ENCODE results near the gene RAD51B. TPM values are rescaled to one million over a fixed set of nuclear protein-coding genes. Genes with fewer than 3 reads are reported as not detected.

Gene RAD51B
- total RNA-seq, 4 donors from 2014 or later = 5.0 to 31.8 (median 20.6) TPM

DNA sequence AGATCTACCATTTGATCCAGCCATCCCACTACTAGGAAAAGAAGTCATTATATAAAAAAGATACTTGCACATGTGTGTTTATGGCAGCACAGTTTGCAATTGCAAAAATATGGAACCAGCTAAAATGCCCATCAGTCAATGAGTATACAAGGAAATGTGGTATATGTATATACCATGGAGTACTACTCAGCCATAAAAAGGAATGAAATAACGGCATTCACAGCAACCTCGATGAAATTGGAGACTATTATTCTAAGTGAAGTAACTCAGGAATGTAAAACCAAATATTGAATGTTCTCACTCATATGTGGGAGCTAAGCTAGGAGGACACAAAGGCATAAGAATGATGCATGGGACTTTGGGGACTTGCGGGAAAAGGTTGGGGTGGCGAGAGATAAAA is 402.6 kb downstream of the RAD51B start:
- H3K27ac ChIP-seq = no peak overlapping the region
- DNase-seq = no peak
- no peak for TF ChIP-seq EP300 (IDR thresholded peaks at IDR 0.05; ENCODE audit: low read depth)
- TF ChIP-seq, protein P1, sequence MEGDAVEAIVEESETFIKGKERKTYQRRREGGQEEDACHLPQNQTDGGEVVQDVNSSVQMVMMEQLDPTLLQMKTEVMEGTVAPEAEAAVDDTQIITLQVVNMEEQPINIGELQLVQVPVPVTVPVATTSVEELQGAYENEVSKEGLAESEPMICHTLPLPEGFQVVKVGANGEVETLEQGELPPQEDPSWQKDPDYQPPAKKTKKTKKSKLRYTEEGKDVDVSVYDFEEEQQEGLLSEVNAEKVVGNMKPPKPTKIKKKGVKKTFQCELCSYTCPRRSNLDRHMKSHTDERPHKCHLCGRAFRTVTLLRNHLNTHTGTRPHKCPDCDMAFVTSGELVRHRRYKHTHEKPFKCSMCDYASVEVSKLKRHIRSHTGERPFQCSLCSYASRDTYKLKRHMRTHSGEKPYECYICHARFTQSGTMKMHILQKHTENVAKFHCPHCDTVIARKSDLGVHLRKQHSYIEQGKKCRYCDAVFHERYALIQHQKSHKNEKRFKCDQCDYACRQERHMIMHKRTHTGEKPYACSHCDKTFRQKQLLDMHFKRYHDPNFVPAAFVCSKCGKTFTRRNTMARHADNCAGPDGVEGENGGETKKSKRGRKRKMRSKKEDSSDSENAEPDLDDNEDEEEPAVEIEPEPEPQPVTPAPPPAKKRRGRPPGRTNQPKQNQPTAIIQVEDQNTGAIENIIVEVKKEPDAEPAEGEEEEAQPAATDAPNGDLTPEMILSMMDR (IDR thresholded peaks at IDR 0.05) = no peak
- TF ChIP-seq POLR2AphosphoS5 (IDR thresholded peaks at IDR 0.05) = no peak
- TF ChIP-seq POLR2A (IDR thresholded peaks at IDR 0.05) = no peak
- intact Hi-C loops (cut with DNase I; ENCODE audit: low total_unique reads) = no loop called here
- no peaks in the 10 kb centered on the region for H3K36me3 ChIP-seq
- H3K9me3 ChIP-seq = peaks cover 0 to 3% of the 10 kb centered on the region in 2 donors
- H3K4me3 ChIP-seq = no peak overlapping the region
- in situ Hi-C loops (cut with MboI; ENCODE audit: low pct_ligation_motif_present in 1 of 4, low pct_unique_long_range_greater_than_20kb in 1 of 4, low sequenced_read_pairs in 3 of 4) = no loop called here
- H3K4me1 ChIP-seq = peaks cover 0 to 9% (median 0%) of the 10 kb centered on the region in 4 donors
- H3K27me3 ChIP-seq = no peaks in the 10 kb centered on the region
- 95 to 100% methylated on average over 4 of the region's 4 CpGs for WGBS, 2 donors (ENCODE audit: low coverage in 1 of 2)

DNA sequence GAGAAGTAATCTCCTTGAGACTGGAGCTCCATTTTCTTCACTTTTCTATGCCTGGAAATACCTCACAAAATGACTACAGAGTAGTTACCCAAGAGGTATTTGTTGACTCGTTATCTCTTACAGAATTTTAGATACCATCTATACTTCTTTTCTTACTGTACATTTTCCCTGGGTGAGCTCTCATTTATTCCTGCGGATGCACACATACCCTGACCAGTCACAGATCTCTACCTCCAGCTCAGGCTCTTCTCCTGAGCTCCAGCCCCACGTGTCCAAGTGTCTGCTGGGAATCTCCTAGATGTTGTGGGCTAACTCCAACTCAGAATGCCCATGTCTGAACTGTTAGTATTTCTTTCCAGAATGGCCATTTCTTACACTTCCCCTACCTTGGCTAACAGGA is 403.1 kb downstream of the RAD51B start:
- in situ Hi-C loops (cut with MboI; ENCODE audit: low pct_ligation_motif_present in 1 of 4, low pct_unique_long_range_greater_than_20kb in 1 of 4, low sequenced_read_pairs in 3 of 4) = no loop called here
- peaks cover 0 to 3% of the 10 kb centered on the region in 2 donors for H3K9me3 ChIP-seq
- H3K27ac ChIP-seq = no peak overlapping the region
- no peaks in the 10 kb centered on the region for H3K27me3 ChIP-seq
- no peaks in the 10 kb centered on the region for H3K36me3 ChIP-seq
- 88 to 100% methylated on average over 2 to 3 of the region's 3 CpGs for WGBS, 2 donors (ENCODE audit: low coverage in 1 of 2)
- H3K4me1 ChIP-seq = peaks cover 0 to 9% (median 0%) of the 10 kb centered on the region in 4 donors
- DNase-seq = no peak
- H3K4me3 ChIP-seq = no peak overlapping the region
- TF ChIP-seq, protein P1 (IDR thresholded peaks at IDR 0.05) = no peak
- intact Hi-C loops (cut with DNase I; ENCODE audit: low total_unique reads) = no loop called here

DNA sequence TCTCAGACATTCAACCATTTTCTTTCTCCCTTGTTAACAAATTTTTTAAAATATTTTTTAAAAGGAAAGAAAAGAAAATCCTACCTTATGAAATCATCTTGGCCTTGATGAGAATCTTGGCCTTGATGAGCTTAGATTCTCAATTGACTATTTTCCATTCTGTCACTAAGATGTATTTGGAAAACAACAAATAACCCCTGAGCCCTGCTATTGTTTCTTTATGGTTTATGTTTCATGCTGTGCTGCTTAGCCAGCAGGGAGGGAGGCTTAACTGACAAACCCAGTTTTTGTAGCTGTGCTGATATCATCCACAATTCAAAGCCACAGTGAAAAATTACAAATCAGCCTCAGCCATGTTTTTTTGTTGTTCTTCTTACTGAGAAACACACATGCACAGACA is 404.1 kb downstream of the RAD51B start:
- intact Hi-C loops (cut with DNase I; ENCODE audit: low total_unique reads) = no loop called here

DNA sequence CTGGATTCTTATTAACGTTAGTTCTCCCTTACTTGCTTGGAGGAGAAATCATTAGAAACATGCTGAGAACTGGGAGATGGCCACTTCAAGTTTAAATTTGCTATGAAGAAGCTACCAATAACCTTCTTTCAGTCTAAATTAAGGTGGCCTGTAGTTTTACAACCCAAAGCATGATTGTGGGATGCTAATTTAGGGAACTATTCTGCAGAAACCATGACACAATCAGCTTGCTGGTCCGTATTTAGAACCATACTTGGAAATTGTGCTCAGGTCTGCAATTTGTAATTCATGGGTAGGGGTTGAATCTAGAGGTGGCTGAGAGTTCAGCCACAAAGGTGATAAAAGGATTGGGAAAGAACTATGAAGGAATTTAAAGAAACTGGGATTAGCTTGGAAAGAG is 405.7 kb downstream of the RAD51B start:
- no peak for DNase-seq
- Histone ChIP-seq H3K27ac (no peak overlapping the region), H3K9me3 (peaks cover 0 to 3% of the 10 kb centered on the region in 2 donors), H3K27me3 (no peaks in the 10 kb centered on the region), H3K36me3 (no peaks in the 10 kb centered on the region), H3K4me1 (peaks cover 0 to under 1% (median 0%) of the 10 kb centered on the region in 4 donors), H3K4me3 (no peak overlapping the region)
- in situ Hi-C loops (cut with MboI; ENCODE audit: low pct_ligation_motif_present in 1 of 4, low pct_unique_long_range_greater_than_20kb in 1 of 4, low sequenced_read_pairs in 3 of 4) (loop anchor here in 1 of 4 donors (25.0 kb wide), 2 partner anchors 288 to 587 kb away; no protein-coding TSS in a partner anchor), intact Hi-C loops (cut with DNase I; ENCODE audit: low total_unique reads) (no loop called here)
- TF ChIP-seq EP300 (IDR thresholded peaks at IDR 0.05; ENCODE audit: low read depth) (no peak), POLR2A (IDR thresholded peaks at IDR 0.05) (no peak), POLR2AphosphoS5 (IDR thresholded peaks at IDR 0.05) (no peak)
- TF ChIP-seq, protein P1 (IDR thresholded peaks at IDR 0.05) = no peak
- 93 to 100% methylated on average over 1 to 2 of the region's 2 CpGs for WGBS, 2 donors (ENCODE audit: low coverage in 1 of 2)

More for the DNA sequence above, 404.1 kb downstream of the RAD51B start:
- Histone ChIP-seq H3K4me3 (no peak overlapping the region), H3K27ac (no peak overlapping the region), H3K27me3 (no peaks in the 10 kb centered on the region), H3K4me1 (no peaks in the 10 kb centered on the region), H3K9me3 (peaks cover 0 to 3% of the 10 kb centered on the region in 2 donors), H3K36me3 (no peaks in the 10 kb centered on the region)
- TF ChIP-seq POLR2AphosphoS5 (IDR thresholded peaks at IDR 0.05) = no peak
- in situ Hi-C loops (cut with MboI; ENCODE audit: low pct_ligation_motif_present in 1 of 4, low pct_unique_long_range_greater_than_20kb in 1 of 4, low sequenced_read_pairs in 3 of 4) = no loop called here
- no peak for DNase-seq

DNA sequence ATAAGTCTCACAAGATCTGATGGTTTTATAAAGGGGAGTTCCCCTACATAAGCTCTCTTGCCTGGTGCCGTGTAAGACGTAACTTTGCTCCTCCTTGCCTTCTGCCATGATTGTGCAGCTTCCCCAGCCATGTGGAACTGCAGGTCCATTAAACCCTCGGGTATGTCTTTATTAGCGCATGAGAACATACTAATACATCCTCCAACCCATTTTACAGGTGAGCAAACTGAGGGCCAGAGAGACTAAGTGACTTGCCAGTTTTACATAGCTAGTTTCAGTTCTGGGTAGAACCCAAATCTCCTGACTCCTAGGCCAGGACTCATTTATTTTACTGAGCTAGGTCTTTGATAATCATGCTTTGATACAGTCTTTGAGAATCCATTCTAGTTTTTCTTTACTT is 406.9 kb downstream of the RAD51B start:
- Histone ChIP-seq H3K36me3 (no peaks in the 10 kb centered on the region), H3K9me3 (peaks cover 0 to 3% of the 10 kb centered on the region in 2 donors), H3K4me3 (no peak overlapping the region), H3K4me1 (peaks cover 5 to 12% (median 8%) of the 10 kb centered on the region in 4 donors), H3K27me3 (no peaks in the 10 kb centered on the region), H3K27ac (no peak overlapping the region)
- WGBS, 2 donors (ENCODE audit: low coverage in 1 of 2) = 91 to 100% methylated on average over 4 of the region's 4 CpGs
- DNase-seq = no peak
- TF ChIP-seq POLR2AphosphoS5 (IDR thresholded peaks at IDR 0.05) (no peak), EP300 (IDR thresholded peaks at IDR 0.05; ENCODE audit: low read depth) (no peak), POLR2A (IDR thresholded peaks at IDR 0.05) (no peak)
- TF ChIP-seq, protein P1 (IDR thresholded peaks at IDR 0.05) = no peak
- intact Hi-C loops (cut with DNase I; ENCODE audit: low total_unique reads) = no loop called here
- in situ Hi-C loops (cut with MboI; ENCODE audit: low pct_ligation_motif_present in 1 of 4, low pct_unique_long_range_greater_than_20kb in 1 of 4, low sequenced_read_pairs in 3 of 4) = loop anchor here in 1 of 4 donors (25.0 kb wide), 2 partner anchors 289 to 586 kb away; no protein-coding TSS in a partner anchor
